GM10266 (cell line): ENCODE measurements around the gene DLG4.

ENCODE experiments used
- DNase-seq: peaks from one replicate; pipeline ENCODE4 v3.0.0; 2012; ENCODE audit errors: extremely low spot score
- CTCF ChIP-seq: IDR thresholded peaks from 2 replicates; pipeline ENCODE4 v1.5.1; 2012; ENCODE audit warnings: mild to moderate bottlenecking, low read depth; ENCODE audit not compliant: control insufficient read depth, insufficient read depth; ENCODE audit errors: missing control alignments

The DLG4 gene

DNA sequence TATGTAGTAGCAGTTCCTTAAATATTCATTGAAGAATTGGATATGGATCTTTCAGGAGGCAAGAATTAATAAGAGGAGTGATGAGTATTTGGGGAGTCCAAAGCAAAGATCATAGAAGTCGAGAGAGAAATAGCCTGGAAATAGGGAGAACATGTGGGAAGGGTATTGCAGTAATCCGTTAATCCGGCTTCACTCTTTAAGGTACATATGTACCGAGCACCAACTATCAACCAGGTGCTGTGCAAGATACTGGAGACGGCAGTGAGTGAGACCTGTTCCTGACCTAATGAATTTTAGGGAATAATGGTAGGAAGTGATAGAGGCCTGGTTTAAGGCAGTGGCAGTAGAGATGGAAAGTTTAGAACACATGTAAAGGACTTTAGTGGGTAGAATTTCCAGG, 33.4 kb upstream of the DLG4 start:
- TF ChIP-seq CTCF = no peak
- no peak for DNase-seq

DNA sequence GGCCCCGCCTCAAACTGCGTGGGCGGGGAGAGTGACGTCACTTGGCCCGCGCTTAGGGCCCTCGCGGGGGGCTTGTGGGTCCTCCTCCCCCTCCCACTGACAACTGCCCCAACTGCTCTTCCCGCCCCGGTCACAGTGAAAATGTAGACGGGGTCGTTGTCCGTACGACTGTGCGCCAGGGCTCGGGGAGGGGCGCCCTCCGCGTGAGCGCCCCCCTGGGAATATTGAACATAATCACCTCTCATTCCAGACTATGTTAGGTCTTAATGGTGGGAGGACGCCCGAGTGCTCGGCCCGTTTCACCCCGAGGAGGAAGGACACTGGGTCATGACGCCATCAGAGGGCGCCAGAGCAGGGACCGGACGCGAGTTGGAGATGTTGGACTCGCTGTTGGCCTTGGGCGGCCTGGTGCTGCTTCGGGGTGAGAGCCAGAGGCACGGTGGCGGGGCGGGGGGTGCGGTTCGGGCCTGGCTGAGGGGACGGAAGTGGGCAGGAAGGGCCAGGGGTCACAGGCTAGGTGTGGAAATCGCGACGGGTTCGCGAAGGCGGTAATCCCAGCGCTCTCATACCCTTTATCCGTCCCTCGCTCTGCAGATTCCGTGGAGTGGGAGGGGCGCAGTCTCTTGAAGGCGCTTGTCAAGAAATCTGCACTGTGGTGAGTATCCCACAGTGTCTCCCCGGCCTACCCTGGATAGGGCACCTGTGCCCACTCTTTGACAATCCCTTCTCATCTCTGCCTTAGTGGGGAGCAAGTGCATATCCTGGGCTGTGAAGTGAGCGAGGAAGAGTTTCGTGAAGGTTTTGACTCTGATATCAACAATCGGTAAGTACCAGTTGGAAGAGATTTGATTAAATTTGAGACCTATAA, 32.8 kb upstream of the DLG4 start, which contains the start of gene ELP5:
Gene ELP5, plus strand, starts transcription at position 40 of the 868 bp plus-strand sequence. Its CDS starts 336 bp downstream, at position 376.
- DNase-seq = peak; percentile 91
- TF ChIP-seq CTCF = peak; percentile 52

- peak; percentile 99 for DNase-seq
- TF ChIP-seq CTCF = no peak
Observed at GRCh38 chr17:7251661-7252175, 32.1 kb upstream of the DLG4 start, which contains the start of gene CTDNEP1. Gene CTDNEP1, minus strand, starts transcription at chr17:7251734. Its CDS starts 438 bp downstream, at chr17:7251296.

DNA sequence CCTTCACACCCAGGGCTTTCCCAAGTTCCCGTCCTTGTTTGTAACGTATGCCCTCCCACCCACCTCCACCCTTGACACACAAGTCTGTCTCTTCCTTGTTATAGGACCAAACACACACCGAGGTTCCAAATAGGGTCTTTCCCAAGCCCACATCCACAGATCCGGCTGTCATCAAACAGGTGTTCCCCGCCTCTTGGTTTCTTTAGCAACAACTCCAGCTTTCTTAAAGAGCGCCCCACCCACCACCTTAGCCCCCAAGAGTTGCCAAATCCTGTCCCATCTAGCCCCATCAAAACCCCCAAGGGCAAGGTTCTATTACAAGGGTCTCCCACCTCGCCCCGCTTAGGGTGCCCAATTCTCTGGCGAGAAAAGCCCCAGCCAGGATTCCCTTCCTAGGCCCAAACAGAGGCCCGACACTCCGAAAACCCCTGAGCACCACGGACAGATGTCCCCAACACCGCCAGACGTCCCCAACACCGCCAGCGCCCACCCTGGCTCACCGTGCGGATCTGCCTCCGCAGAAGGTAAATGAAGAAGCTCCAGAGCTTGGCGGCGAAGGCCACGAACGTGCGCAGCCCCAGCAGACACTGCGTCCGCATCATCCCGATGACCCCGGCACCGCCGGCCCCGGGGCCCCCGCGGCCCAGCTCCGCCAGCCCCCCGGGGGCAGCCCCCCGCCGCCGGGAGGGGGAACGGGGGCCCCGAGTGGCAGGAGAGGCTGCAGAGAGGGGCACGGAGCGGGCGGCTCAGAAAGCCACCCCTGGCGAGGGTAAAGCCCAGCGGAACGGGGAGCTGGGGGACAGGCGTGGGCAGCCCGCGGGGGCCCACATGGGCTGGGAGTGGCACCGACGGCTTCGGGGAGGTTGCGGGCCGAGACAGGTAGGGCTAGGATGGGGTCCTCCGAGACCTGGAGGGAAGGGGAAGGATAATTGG, 31.3 kb upstream of the DLG4 start:
- DNase-seq = no peak
- no peak for TF ChIP-seq CTCF

DNA sequence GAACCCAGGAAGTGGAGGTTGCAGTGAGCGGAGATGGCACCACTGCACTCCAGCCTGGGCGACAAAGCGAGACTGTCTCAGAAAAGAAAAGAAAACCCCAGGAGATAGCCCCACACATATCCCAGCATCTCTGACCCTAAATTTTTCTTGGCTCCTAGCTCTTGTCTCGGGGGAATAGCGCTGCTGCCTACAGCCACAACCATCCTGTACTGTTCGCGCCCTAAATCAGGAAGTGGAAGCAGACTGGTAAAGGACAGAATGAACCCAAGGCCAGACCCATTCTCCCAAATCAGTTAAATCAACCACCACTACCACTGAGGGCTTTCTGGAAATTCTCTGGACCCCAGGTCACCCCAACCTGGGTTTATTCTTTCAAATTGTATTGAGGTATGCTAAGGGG, 30.2 kb upstream of the DLG4 start:
- TF ChIP-seq CTCF = no peak
- DNase-seq = no peak

GRCh38 chr17:7249214-7249613, 29.6 kb upstream of the DLG4 start:
- no peak for TF ChIP-seq CTCF
- DNase-seq = no peak

GRCh38 chr17:7248796-7249195, 29.2 kb upstream of the DLG4 start:
- no peak for DNase-seq
- no peak for TF ChIP-seq CTCF
